Cardiac muscle cell (in vitro differentiated cells and primary cell): ENCODE data around the gene SIN3B. TPM values are rescaled to one million over a fixed set of nuclear protein-coding genes. Genes with fewer than 3 reads are reported as not detected.
A peak's percentile ranks its signal among the peaks of the same experiment; 100 is the strongest.

Experiments used
- DNase-seq, 2 donors: peaks; one replicate each; pipeline versions ENCODE4 v3.0.0 to v3.0.0-alpha.2; 2010 to 2017; ENCODE audit warnings: low read depth in 1 of 2, low spot score in 1 of 2
- H3K27ac ChIP-seq: fragments of 200-600 bp; sonication (generic); 2 replicates; pipeline ENCODE4 v1.5.1; 2016
- H3K27me3 ChIP-seq: fragments of 200-600 bp; sonication (generic); 2 replicates; pipeline ENCODE4 v1.6.0; 2016; ENCODE audit warnings: control low read depth
- H3K36me3 ChIP-seq: fragments of 200-600 bp; sonication (generic); 2 replicates; pipeline ENCODE4 v1.5.1; 2016; ENCODE audit warnings: control low read depth
- H3K4me1 ChIP-seq: fragments of 200-600 bp; sonication (generic); 2 replicates; pipeline ENCODE4 v1.8.1; 2017; ENCODE audit warnings: low read depth, mild to moderate bottlenecking, mixed run types
- H3K4me3 ChIP-seq: fragments of 200-600 bp; sonication (generic); 2 replicates; pipeline ENCODE4 v1.5.1; 2016; ENCODE audit warnings: mild to moderate bottlenecking
- H3K9me3 ChIP-seq: fragments of 200-600 bp; sonication (generic); 2 replicates; pipeline ENCODE4 v1.5.1; 2017; ENCODE audit warnings: low read depth, mild to moderate bottlenecking, control low read depth
- CTCF ChIP-seq: IDR thresholded peaks from 2 replicates; pipeline ENCODE4 v1.5.1; 2012; ENCODE audit warnings: low read depth, mild to moderate bottlenecking, low read length
- polyA plus RNA-seq: library from polyadenylated mRNA; unstranded; fragments of >200 nt; fragmentation: Nextera tagmentation; extraction: Ambion mirVana; gene quantifications from 2 replicates; pipeline ENCODE4 v1.2.1, GENCODE V29; 2016
- total RNA-seq: library from RNA; depleted of rRNA; stranded (reverse); fragments of >200 nt; gene quantifications from 2 replicates; pipeline ENCODE4 v1.2.3, GENCODE V29; 2016

SIN3B gene
- total and polyA plus RNA-seq, 2 experiments from 2014 or later = 37.1 to 75.3 TPM

- Histone ChIP-seq H3K4me3 (no peak overlapping the region), H3K27ac (no peak overlapping the region), H3K9me3 (no peaks in the 10 kb centered on the region), H3K36me3 (peaks cover 14% of the 10 kb centered on the region), H3K4me1 (no peaks in the 10 kb centered on the region), H3K27me3 (no peaks in the 10 kb centered on the region)
- no peak for TF ChIP-seq CTCF
- DNase-seq = no peak
Observed at GRCh38 chr19:16878181-16878965, 49.2 kb downstream of the SIN3B start.

- no peaks in the 10 kb centered on the region for H3K9me3 ChIP-seq
- no peak for DNase-seq
- no peak overlapping the region for H3K27ac ChIP-seq
- no peaks in the 10 kb centered on the region for H3K27me3 ChIP-seq
- no peaks in the 10 kb centered on the region for H3K4me1 ChIP-seq
- no peak overlapping the region for H3K4me3 ChIP-seq
- TF ChIP-seq CTCF = no peak
- H3K36me3 ChIP-seq = peaks cover 11% of the 10 kb centered on the region
Observed at GRCh38 chr19:16880884-16881554, 51.8 kb downstream of the SIN3B start.

- no peak overlapping the region for H3K27ac ChIP-seq
- no peaks in the 10 kb centered on the region for H3K27me3 ChIP-seq
- peaks cover under 1% of the 10 kb centered on the region for H3K4me1 ChIP-seq
- TF ChIP-seq CTCF = no peak
- H3K36me3 ChIP-seq = peaks cover 11% of the 10 kb centered on the region
- DNase-seq = peak in 1 of 2 donors; percentile 9
- H3K9me3 ChIP-seq = no peaks in the 10 kb centered on the region
- no peak overlapping the region for H3K4me3 ChIP-seq
Observed at GRCh38 chr19:16882146-16882545, 52.9 kb downstream of the SIN3B start.

- Histone ChIP-seq H3K27me3 (no peaks in the 10 kb centered on the region), H3K36me3 (peaks cover 4% of the 10 kb centered on the region), H3K4me3 (no peak overlapping the region), H3K4me1 (peaks cover 4% of the 10 kb centered on the region), H3K9me3 (no peaks in the 10 kb centered on the region), H3K27ac (no peak overlapping the region)
- TF ChIP-seq CTCF = no peak
- no peak for DNase-seq
Observed at GRCh38 chr19:16883522-16883921, 54.3 kb downstream of the SIN3B start.

- TF ChIP-seq CTCF = no peak
- H3K9me3 ChIP-seq = no peaks in the 10 kb centered on the region
- no peak overlapping the region for H3K4me3 ChIP-seq
- H3K27ac ChIP-seq = no peak overlapping the region
- DNase-seq = peak in 1 of 2 donors; percentile 42
- no peaks in the 10 kb centered on the region for H3K36me3 ChIP-seq
- H3K27me3 ChIP-seq = no peaks in the 10 kb centered on the region
- peaks cover 20% of the 10 kb centered on the region for H3K4me1 ChIP-seq
Observed at GRCh38 chr19:16885166-16885565, 56.0 kb downstream of the SIN3B start.
